ENCODE measurements around the gene ZBTB24.

- TF ChIP-seq CTCF (IDR thresholded peaks at IDR 0.05; ENCODE audit: low read depth, low read length) (no peak), POLR2A (IDR thresholded peaks at IDR 0.05; ENCODE audit: extremely low read depth, insufficient read length) (no peak)
These were observed 13.2 kb upstream of the ZBTB24 start for GRCh38 chr6:109496036-109496772.
